Hepatocyte (in vitro differentiated cells): ENCODE results near the gene TLK2.
"Not testable (repeated sequence)": the region's sequence is repeated elsewhere in the genome, so short reads cannot be mapped to it uniquely, and the experiment has no call there.

ENCODE experiments used
- EZH2 ChIP-seq: fragments of 200-600 bp; sonication (generic); IDR thresholded peaks from 2 replicates; pipeline ENCODE4 v1.6.1; 2016; ENCODE audit warnings: antibody characterized with exemption, mild to moderate bottlenecking, borderline replicate concordance
- TF ChIP-seq, protein P1 (sequence below): fragments of 200-600 bp; sonication (generic); IDR thresholded peaks from 2 replicates; pipeline ENCODE4 v1.5.1; 2016; ENCODE audit warnings: antibody characterized with exemption, mild to moderate bottlenecking; ENCODE audit not compliant: poor library complexity

DNA sequence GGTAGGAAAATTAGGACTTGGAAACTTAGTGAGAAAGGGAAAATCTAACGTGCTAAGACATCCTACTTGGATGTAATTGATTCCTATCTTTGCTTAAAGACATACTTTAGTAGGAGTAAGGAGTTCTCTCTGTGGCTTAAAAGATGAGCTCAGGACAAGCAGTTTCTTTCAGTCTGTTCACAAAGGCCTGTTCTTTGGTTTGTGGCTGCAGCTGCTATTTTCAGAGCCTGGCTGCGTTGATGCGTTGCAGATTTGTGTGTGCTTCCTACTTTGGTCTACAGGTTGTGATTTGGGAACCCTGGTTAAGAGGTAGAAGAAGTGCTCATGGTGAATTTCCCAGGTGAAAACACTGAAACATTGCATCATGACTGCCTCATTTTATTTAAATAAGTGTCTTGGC lies 24.5 kb upstream of the TLK2 start:
- not testable (repeated sequence) for TF ChIP-seq EZH2
- TF ChIP-seq, protein P1, sequence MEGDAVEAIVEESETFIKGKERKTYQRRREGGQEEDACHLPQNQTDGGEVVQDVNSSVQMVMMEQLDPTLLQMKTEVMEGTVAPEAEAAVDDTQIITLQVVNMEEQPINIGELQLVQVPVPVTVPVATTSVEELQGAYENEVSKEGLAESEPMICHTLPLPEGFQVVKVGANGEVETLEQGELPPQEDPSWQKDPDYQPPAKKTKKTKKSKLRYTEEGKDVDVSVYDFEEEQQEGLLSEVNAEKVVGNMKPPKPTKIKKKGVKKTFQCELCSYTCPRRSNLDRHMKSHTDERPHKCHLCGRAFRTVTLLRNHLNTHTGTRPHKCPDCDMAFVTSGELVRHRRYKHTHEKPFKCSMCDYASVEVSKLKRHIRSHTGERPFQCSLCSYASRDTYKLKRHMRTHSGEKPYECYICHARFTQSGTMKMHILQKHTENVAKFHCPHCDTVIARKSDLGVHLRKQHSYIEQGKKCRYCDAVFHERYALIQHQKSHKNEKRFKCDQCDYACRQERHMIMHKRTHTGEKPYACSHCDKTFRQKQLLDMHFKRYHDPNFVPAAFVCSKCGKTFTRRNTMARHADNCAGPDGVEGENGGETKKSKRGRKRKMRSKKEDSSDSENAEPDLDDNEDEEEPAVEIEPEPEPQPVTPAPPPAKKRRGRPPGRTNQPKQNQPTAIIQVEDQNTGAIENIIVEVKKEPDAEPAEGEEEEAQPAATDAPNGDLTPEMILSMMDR: not testable (repeated sequence)
